B cell (primary cell): ENCODE data around the gene TNFAIP8L1. TPM values are rescaled to one million over a fixed set of nuclear protein-coding genes. Genes with fewer than 3 reads are reported as not detected.
A peak's percentile ranks its signal among the peaks of the same experiment; 100 is the strongest.

Source experiments
- ATAC-seq: fragments of 200-7000 bp; cut with Tn5 transposase; one replicate; pipeline ENCODE4 v1.10.0; 2021; ENCODE audit warnings: low read depth, mild to moderate bottlenecking, moderate number of reproducible peaks, moderate library complexity
- CTCF ChIA-PET: fragments of 350-600 bp; sonication (Branson Sonifier 250); formaldehyde crosslinking; loops from one replicate; lab custom pipeline; 2021; ENCODE audit warnings: antibody characterized with exemption, inconsistent platforms; lab: Charles Lee
- POLR2A ChIA-PET: fragments of 350-600 bp; sonication (Branson Sonifier 250); formaldehyde crosslinking; loops from one replicate; lab custom pipeline; 2021; ENCODE audit warnings: antibody characterized with exemption; lab: Charles Lee
- DNase-seq: peaks from one replicate; pipeline ENCODE4 v3.0.0; 2013
- H2AFZ ChIP-seq: 2 replicates; pipeline ENCODE4 v1.6.1; 2012; ENCODE audit warnings: mild to moderate bottlenecking, low read depth, low read length; ENCODE audit not compliant: insufficient read depth, poor library complexity, severe bottlenecking
- H3K27ac ChIP-seq, 2 donors: 1 replicate in 1 of 2; 2 replicates in 1 of 2; pipeline ENCODE4 v1.5.1; 2012 to 2013; ENCODE audit warnings: low read length in 2 of 2, mild to moderate bottlenecking in 2 of 2, moderate library complexity in 1 of 2
- H3K27me3 ChIP-seq, 4 experiments: fragments of 200-600 bp in 1 of 4; sonication (generic) in 1 of 4; replicated peaks in 1 of 4; 1 replicate in 2 of 4; 2 replicates in 2 of 4; pipeline versions ENCODE4 v1.6.1 to v1.7.0; 2013 to 2016; ENCODE audit warnings: low read length in 3 of 4, mild to moderate bottlenecking in 2 of 4, mixed read lengths in 1 of 4, moderate library complexity in 1 of 4; ENCODE audit not compliant: insufficient read depth in 4 of 4, control insufficient read depth in 3 of 4; ENCODE audit errors: control extremely low read depth in 1 of 4
- H3K36me3 ChIP-seq, 2 experiments: replicated peaks in 1 of 2; 1 replicate in 1 of 2; 2 replicates in 1 of 2; pipeline versions ENCODE4 v1.6.1 to v1.7.1; 2013; ENCODE audit warnings: low read length in 1 of 2; ENCODE audit not compliant: insufficient read depth in 2 of 2, control insufficient read depth in 1 of 2; ENCODE audit errors: control extremely low read depth in 1 of 2, extremely low read depth in 1 of 2
- H3K4me1 ChIP-seq, 2 donors: fragments of 200-600 bp in 1 of 2; sonication (generic) in 1 of 2; 1 replicate in 1 of 2; 2 replicates in 1 of 2; pipeline versions ENCODE4 v1.5.1 to v1.6.1; 2013 to 2017; ENCODE audit warnings: low read length in 2 of 2; ENCODE audit not compliant: control insufficient read depth in 2 of 2, insufficient read depth in 2 of 2
- H3K4me2 ChIP-seq: replicated peaks from 2 replicates; pipeline ENCODE3; 2012; ENCODE audit warnings: mild to moderate bottlenecking, low read depth, low read length; ENCODE audit not compliant: poor library complexity, severe bottlenecking
- H3K4me3 ChIP-seq, 5 experiments: fragments of 200-600 bp in 1 of 5; sonication (generic) in 1 of 5; 1 replicate in 3 of 5; 2 replicates in 2 of 5; pipeline versions ENCODE4 v1.5.1 to v1.7.0; 2011 to 2016; ENCODE audit warnings: low read length in 4 of 5, mild to moderate bottlenecking in 4 of 5, low read depth in 2 of 5, control low read depth in 1 of 5, moderate library complexity in 1 of 5; ENCODE audit not compliant: insufficient read depth in 1 of 5; ENCODE audit errors: control extremely low read depth in 1 of 5, extremely low read depth in 1 of 5
- H3K79me2 ChIP-seq: fragments of 200-600 bp; sonication (generic); one replicate; pipeline ENCODE4 v1.6.0; 2016; ENCODE audit warnings: low read length; ENCODE audit not compliant: control insufficient read depth, insufficient read depth
- H3K9ac ChIP-seq: fragments of 200-600 bp; sonication (generic); 2 replicates; pipeline ENCODE4 v1.6.1; 2017; ENCODE audit warnings: mild to moderate bottlenecking, low read length, moderate library complexity
- H3K9me3 ChIP-seq, 3 donors: one replicate each; pipeline versions ENCODE4 v1.6.1 to v1.7.1; 2013; ENCODE audit warnings: low read length in 2 of 3; ENCODE audit not compliant: control insufficient read depth in 2 of 3, insufficient read depth in 1 of 3; ENCODE audit errors: control extremely low read depth in 1 of 3
- H4K20me1 ChIP-seq: 2 replicates; pipeline ENCODE4 v1.6.0; 2012; ENCODE audit warnings: mild to moderate bottlenecking, low read length; ENCODE audit not compliant: insufficient read depth, control insufficient read depth, poor library complexity, severe bottlenecking
- H3K27ac Mint-ChIP-seq: one replicate; pipeline ENCODE4 v1.8.0; 2021; ENCODE audit warnings: mixed read lengths
- H3K27me3 Mint-ChIP-seq: one replicate; pipeline ENCODE4 v1.8.0; 2021; ENCODE audit warnings: mixed read lengths
- H3K4me1 Mint-ChIP-seq: one replicate; pipeline ENCODE4 v1.8.0; 2021; ENCODE audit warnings: mixed read lengths
- H3K4me3 Mint-ChIP-seq: one replicate; pipeline ENCODE4 v1.8.0; 2021; ENCODE audit warnings: mixed read lengths
- H3K9me3 Mint-ChIP-seq: one replicate; pipeline ENCODE4 v1.8.0; 2022; ENCODE audit warnings: mixed read lengths; ENCODE audit not compliant: insufficient read depth
- CTCF ChIP-seq: fragments of 200-600 bp; IDR thresholded peaks from one replicate; pipeline ENCODE4 v1.8.0; 2022; ENCODE audit warnings: antibody characterized with exemption, mild to moderate bottlenecking
- EZH2 ChIP-seq: IDR thresholded peaks from 2 replicates; pipeline ENCODE4 v1.6.1; 2012; ENCODE audit warnings: borderline replicate concordance, low read depth, mild to moderate bottlenecking, moderate library complexity, low read length; ENCODE audit not compliant: insufficient read depth, poor library complexity, severe bottlenecking
- WGBS: methylation state at CpG from one replicate; pipeline ENCODE4 v1.1.5; 2013; ENCODE audit warnings: missing lambda C conversion rate; ENCODE audit not compliant: insufficient coverage; 5-methylcytosine and 5-hydroxymethylcytosine counted together
- intact Hi-C: fragments of 100-400 bp; cut with micrococcal nuclease; formaldehyde crosslinking; loops from one replicate; pipeline ENCODE4 v1.10.0; 2022
- polyA plus RNA-seq: library from polyadenylated mRNA; depleted of rRNA; stranded (reverse); fragments of >200 nt; gene quantifications from 2 replicates; pipeline ENCODE4 v1.2.3, GENCODE V29; 2012
- total RNA-seq, 2 donors: library from RNA; stranded (reverse); fragments of 120-200 nt in 1 of 2; gene quantifications; 1 replicate in 1 of 2; 2 replicates in 1 of 2; pipeline versions ENCODE4 v1.2.3 to v1.2.4, GENCODE V29; 2013 to 2022

Gene TNFAIP8L1
- total and polyA plus RNA-seq, 2 donors (not counting 1 experiment from before 2014, with no cell fraction given): 9.1 to 20.9 TPM

- Mint-ChIP-seq H3K27ac (peak overlapping the region; percentile 77), H3K4me1 (peaks cover 19% of the 10 kb centered on the region), H3K9me3 (no peaks in the 10 kb centered on the region), H3K27me3 (no peaks in the 10 kb centered on the region), H3K4me3 (peak overlapping the region; percentile 75)
- no peak for ATAC-seq
- peaks cover 0 to 5% (median 0%) of the 10 kb centered on the region in 3 donors for H3K9me3 ChIP-seq
- H3K4me1 ChIP-seq: peaks cover 10 to 18% of the 10 kb centered on the region in 2 donors
- TF ChIP-seq EZH2 (no peak), CTCF (no peak)
- H3K79me2 ChIP-seq: peaks cover 9% of the 10 kb centered on the region
- no peak overlapping the region for H3K9ac ChIP-seq
- DNase-seq: no peak
- peaks cover 2 to 14% of the 10 kb centered on the region in 2 experiments for H3K36me3 ChIP-seq
- peak overlapping the region; percentile 91 for H2AFZ ChIP-seq
- H3K27me3 ChIP-seq: no peaks in the 10 kb centered on the region
- peaks cover 7% of the 10 kb centered on the region for H4K20me1 ChIP-seq
- H3K27ac ChIP-seq: no peak overlapping the region
- H3K4me3 ChIP-seq: no peak overlapping the region
- intact Hi-C loops: no loop called here
- H3K4me2 ChIP-seq: no peak overlapping the region
- POLR2A ChIA-PET: no interaction called here
- CTCF ChIA-PET: interaction anchor here (0.7 to 1.3 kb wide), 3 partner anchors 35 to 1394 kb away, joined by 3 read pairs; no protein-coding TSS in a partner anchor
- WGBS: 89% methylated on average over 1 of the region's 10 CpGs
These were observed 32.0 kb downstream of the TNFAIP8L1 start for GRCh38 chr19:4671185-4671851.

- H3K27ac Mint-ChIP-seq: no peak overlapping the region
- no peaks in the 10 kb centered on the region for H3K27me3 ChIP-seq
- peaks cover 10 to 14% of the 10 kb centered on the region in 2 donors for H3K4me1 ChIP-seq
- H3K9ac ChIP-seq: no peak overlapping the region
- H3K27me3 Mint-ChIP-seq: no peaks in the 10 kb centered on the region
- H3K9me3 ChIP-seq: peaks cover 0 to 5% (median 0%) of the 10 kb centered on the region in 3 donors
- H3K4me3 ChIP-seq: no peak overlapping the region
- WGBS: no CpG with 5 or more reads among the region's 4 CpGs
- CTCF ChIA-PET: no interaction called here
- H3K36me3 ChIP-seq: peaks cover 0 to 13% of the 10 kb centered on the region in 2 experiments
- intact Hi-C loops: no loop called here
- no peaks in the 10 kb centered on the region for H3K9me3 Mint-ChIP-seq
- H3K79me2 ChIP-seq: no peaks in the 10 kb centered on the region
- H3K4me2 ChIP-seq: no peak overlapping the region
- ATAC-seq (no peak), DNase-seq (no peak)
- H3K4me3 Mint-ChIP-seq: no peak overlapping the region
- POLR2A ChIA-PET: no interaction called here
- no peaks in the 10 kb centered on the region for H4K20me1 ChIP-seq
- no peak for TF ChIP-seq EZH2
- TF ChIP-seq CTCF: no peak
- H3K4me1 Mint-ChIP-seq: peaks cover 16% of the 10 kb centered on the region
- H3K27ac ChIP-seq: no peak overlapping the region
- H2AFZ ChIP-seq: no peak overlapping the region
These were observed 33.9 kb downstream of the TNFAIP8L1 start for GRCh38 chr19:4673216-4673615.
